ENCODE data around the gene USP13. TPM values are rescaled to one million over a fixed set of nuclear protein-coding genes. Genes with fewer than 3 reads are reported as not detected.
A peak's percentile ranks its signal among the peaks of the same experiment; 100 is the strongest.

Gene USP13
- total and polyA plus RNA-seq, 2 of the 13 experiments (the other 11 are each of a cell fraction or from before 2014, with no cell fraction given) = 15.9 to 36.7 TPM

GRCh38 chr3:179739816-179740594 lies 87.2 kb downstream of the USP13 start (continued):
- TF ChIP-seq CBX2 (IDR thresholded peaks at IDR 0.05; ENCODE audit: low read depth, low read length) = no peak
- no peak for TF ChIP-seq CBX2 (CRISPR knock-in tag; IDR thresholded peaks at IDR 0.05; ENCODE audit: low read depth)
- 0 out of 2 replicates have a peak, but pooled peaks have one; percentile 35 for TF ChIP-seq KLF11 (CRISPR knock-in tag; IDR thresholded peaks at IDR 0.05)
- TF ChIP-seq KDM2A (CRISPR knock-in tag; IDR thresholded peaks at IDR 0.05; ENCODE audit: borderline replicate concordance, low read depth) = no peak
- TF ChIP-seq PAXIP1 (CRISPR knock-in tag; conservative IDR thresholded peaks at IDR 0.05) = peak; percentile 98
- TF ChIP-seq, protein P1, sequence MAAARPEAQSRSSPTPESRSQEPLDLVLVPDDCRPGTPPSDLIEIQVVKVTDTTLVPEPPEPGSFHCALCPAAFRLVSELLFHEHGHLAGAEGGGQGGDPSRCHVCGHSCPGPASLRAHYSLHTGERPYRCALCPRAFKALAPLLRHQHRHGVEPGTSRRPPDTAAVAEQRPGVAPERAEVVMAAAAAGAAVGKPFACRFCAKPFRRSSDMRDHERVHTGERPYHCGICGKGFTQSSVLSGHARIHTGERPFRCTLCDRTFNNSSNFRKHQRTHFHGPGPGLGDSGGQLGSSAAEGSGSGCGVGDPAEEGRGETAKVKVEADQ (CRISPR knock-in tag; IDR thresholded peaks at IDR 0.05; ENCODE audit: borderline replicate concordance) = no peak
- no peak for TF ChIP-seq THYN1 (CRISPR knock-in tag; IDR thresholded peaks at IDR 0.05; ENCODE audit: borderline replicate concordance, low read depth)
- TF ChIP-seq RXRB (CRISPR knock-in tag; IDR thresholded peaks at IDR 0.05; ENCODE audit: borderline replicate concordance) = peak; percentile 92
- no peak for TF ChIP-seq ZNF382 (CRISPR knock-in tag; IDR thresholded peaks at IDR 0.05; ENCODE audit: borderline replicate concordance)
- TF ChIP-seq PRMT3 (CRISPR knock-in tag; IDR thresholded peaks at IDR 0.05; ENCODE audit: borderline replicate concordance, low read depth) = no peak
- TF ChIP-seq SOX13 (IDR thresholded peaks at IDR 0.05) = peak; percentile 92
- TF ChIP-seq SOX13 (CRISPR knock-in tag; conservative IDR thresholded peaks at IDR 0.05 in 1 of 2, IDR thresholded peaks at IDR 0.05 in 1 of 2) = peak in 1 of 2 experiments; percentile 99; a peak in 2 of 4 replicates
- TF ChIP-seq, protein P2, sequence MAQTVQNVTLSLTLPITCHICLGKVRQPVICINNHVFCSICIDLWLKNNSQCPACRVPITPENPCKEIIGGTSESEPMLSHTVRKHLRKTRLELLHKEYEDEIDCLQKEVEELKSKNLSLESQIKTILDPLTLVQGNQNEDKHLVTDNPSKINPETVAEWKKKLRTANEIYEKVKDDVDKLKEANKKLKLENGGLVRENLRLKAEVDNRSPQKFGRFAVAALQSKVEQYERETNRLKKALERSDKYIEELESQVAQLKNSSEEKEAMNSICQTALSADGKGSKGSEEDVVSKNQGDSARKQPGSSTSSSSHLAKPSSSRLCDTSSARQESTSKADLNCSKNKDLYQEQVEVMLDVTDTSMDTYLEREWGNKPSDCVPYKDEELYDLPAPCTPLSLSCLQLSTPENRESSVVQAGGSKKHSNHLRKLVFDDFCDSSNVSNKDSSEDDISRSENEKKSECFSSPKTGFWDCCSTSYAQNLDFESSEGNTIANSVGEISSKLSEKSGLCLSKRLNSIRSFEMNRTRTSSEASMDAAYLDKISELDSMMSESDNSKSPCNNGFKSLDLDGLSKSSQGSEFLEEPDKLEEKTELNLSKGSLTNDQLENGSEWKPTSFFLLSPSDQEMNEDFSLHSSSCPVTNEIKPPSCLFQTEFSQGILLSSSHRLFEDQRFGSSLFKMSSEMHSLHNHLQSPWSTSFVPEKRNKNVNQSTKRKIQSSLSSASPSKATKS (CRISPR knock-in tag; IDR thresholded peaks at IDR 0.05) = no peak
- TF ChIP-seq HDAC1 (CRISPR knock-in tag; IDR thresholded peaks at IDR 0.05) = 0 out of 2 replicates have a peak, but pooled peaks have one; percentile 46
- no peak for TF ChIP-seq ZNF780A (CRISPR knock-in tag; IDR thresholded peaks at IDR 0.05)
- TF ChIP-seq HMG20A (CRISPR knock-in tag; IDR thresholded peaks at IDR 0.05; ENCODE audit: borderline replicate concordance) = peak; percentile 89; the same call in 1 of the 2 replicates
- no peak for TF ChIP-seq JARID2 (CRISPR knock-in tag; IDR thresholded peaks at IDR 0.05; ENCODE audit: insufficient replicate concordance)
- TF ChIP-seq REXO4 (CRISPR knock-in tag; IDR thresholded peaks at IDR 0.05; ENCODE audit: borderline replicate concordance) = no peak
- TF ChIP-seq PCBP2 (optimal IDR thresholded peaks at IDR 0.05; ENCODE audit: low read depth, low read length, poor library complexity, severe bottlenecking) = no peak
- TF ChIP-seq GATA4 (IDR thresholded peaks at IDR 0.05; ENCODE audit: borderline replicate concordance, low read depth) = peak; percentile 72; the same call in 1 of the 2 replicates

Measured in HepG2 (cell line).